NB4 (cell line): ENCODE data around the gene GPX4.

ENCODE experiments used
- POLR2A ChIP-seq: IDR thresholded peaks from 2 replicates; pipeline ENCODE4 v1.6.1; 2011; ENCODE audit warnings: mild to moderate bottlenecking; ENCODE audit not compliant: insufficient read length; ENCODE audit errors: extremely low read depth
- TF ChIP-seq, protein P1 (sequence below): IDR thresholded peaks from one replicate; pipeline ENCODE4 v1.5.1; 2012; ENCODE audit warnings: low read depth, low read length

- TF ChIP-seq, protein P1, sequence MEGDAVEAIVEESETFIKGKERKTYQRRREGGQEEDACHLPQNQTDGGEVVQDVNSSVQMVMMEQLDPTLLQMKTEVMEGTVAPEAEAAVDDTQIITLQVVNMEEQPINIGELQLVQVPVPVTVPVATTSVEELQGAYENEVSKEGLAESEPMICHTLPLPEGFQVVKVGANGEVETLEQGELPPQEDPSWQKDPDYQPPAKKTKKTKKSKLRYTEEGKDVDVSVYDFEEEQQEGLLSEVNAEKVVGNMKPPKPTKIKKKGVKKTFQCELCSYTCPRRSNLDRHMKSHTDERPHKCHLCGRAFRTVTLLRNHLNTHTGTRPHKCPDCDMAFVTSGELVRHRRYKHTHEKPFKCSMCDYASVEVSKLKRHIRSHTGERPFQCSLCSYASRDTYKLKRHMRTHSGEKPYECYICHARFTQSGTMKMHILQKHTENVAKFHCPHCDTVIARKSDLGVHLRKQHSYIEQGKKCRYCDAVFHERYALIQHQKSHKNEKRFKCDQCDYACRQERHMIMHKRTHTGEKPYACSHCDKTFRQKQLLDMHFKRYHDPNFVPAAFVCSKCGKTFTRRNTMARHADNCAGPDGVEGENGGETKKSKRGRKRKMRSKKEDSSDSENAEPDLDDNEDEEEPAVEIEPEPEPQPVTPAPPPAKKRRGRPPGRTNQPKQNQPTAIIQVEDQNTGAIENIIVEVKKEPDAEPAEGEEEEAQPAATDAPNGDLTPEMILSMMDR = no peak
- TF ChIP-seq POLR2A = no peak
Measured at GRCh38 chr19:1068009-1069001, 35.5 kb upstream of the GPX4 start.
